Measurements from ENCODE around the gene SLC44A1.

The SLC44A1 gene

DNA sequence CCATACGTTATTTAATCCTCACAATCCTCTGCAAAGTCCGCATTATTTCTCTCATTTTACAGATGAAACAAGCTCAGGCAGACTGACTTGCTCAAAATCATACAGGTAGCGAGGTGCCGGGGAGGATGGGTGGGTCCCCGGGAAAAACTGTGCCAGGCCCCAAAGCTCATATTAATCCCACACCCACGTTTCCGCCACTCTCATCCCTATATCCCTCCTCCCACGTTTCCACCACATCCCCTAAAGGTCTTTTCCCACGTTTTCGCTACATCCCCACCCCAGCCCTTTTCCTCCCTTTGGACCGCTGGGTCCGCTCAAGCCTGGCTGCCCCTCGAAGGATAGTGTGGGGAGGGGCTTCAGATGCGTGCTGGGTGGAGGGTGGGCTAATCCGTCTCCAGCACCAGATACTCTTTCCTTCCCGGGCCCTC, 202.9 kb downstream of the SLC44A1 start:
- Histone ChIP-seq H2BK12ac (ENCODE audit: low read length) (no peak overlapping the region), H4K12ac (ENCODE audit: low read depth, low read length) (no peak overlapping the region), H3K4me1 (ENCODE audit: control insufficient read depth in 1 of 2, insufficient read depth in 2 of 2, low read length in 2 of 2) (peaks cover 2 to 6% of the 10 kb centered on the region in 2 experiments), H3K79me2 (ENCODE audit: control insufficient read depth, insufficient read depth, low read length, poor library complexity) (no peaks in the 10 kb centered on the region), H4K91ac (ENCODE audit: low read depth, low read length) (peak overlapping the region; percentile 37), H3K4me3 (ENCODE audit: low read depth, low read length) (peak overlapping the region; percentile 98), H3K18ac (ENCODE audit: low read length) (no peak overlapping the region), H3K23ac (ENCODE audit: low read length) (no peak overlapping the region), H3K9me3 (ENCODE audit: insufficient read depth, low read depth, low read length) (no peaks in the 10 kb centered on the region), H3K36me3 (ENCODE audit: control insufficient read depth in 1 of 2, insufficient read depth in 2 of 2, low read length in 2 of 2) (no peaks in the 10 kb centered on the region), H3K4ac (ENCODE audit: low read depth, low read length) (no peak overlapping the region), H4K8ac (ENCODE audit: low read depth, low read length) (peak overlapping the region; percentile 88), H2AK5ac (ENCODE audit: low read length) (no peak overlapping the region), H2BK5ac (ENCODE audit: low read depth, low read length, poor library complexity) (no peak overlapping the region), H3K79me1 (ENCODE audit: low read length) (no peaks in the 10 kb centered on the region), H3K14ac (ENCODE audit: low read length) (peak overlapping the region; percentile 18), H3K27ac (ENCODE audit: low read depth, low read length) (no peak overlapping the region), H3K9ac (ENCODE audit: low read length) (no peak overlapping the region), H3K27me3 (ENCODE audit: insufficient read depth, low read length) (no peaks in the 10 kb centered on the region), H2BK120ac (ENCODE audit: insufficient read depth, low read length, poor library complexity) (no peak overlapping the region), H2AFZ (ENCODE audit: insufficient read depth, low read length, poor library complexity) (peak overlapping the region; percentile 71), H3K4me2 (ENCODE audit: low read length) (peak overlapping the region; percentile 99)
- WGBS (ENCODE audit: extremely low coverage, insufficient coverage, insufficient read length), result no CpG with 5 or more reads among the region's 16 CpGs
- no peak for DNase-seq

DNA sequence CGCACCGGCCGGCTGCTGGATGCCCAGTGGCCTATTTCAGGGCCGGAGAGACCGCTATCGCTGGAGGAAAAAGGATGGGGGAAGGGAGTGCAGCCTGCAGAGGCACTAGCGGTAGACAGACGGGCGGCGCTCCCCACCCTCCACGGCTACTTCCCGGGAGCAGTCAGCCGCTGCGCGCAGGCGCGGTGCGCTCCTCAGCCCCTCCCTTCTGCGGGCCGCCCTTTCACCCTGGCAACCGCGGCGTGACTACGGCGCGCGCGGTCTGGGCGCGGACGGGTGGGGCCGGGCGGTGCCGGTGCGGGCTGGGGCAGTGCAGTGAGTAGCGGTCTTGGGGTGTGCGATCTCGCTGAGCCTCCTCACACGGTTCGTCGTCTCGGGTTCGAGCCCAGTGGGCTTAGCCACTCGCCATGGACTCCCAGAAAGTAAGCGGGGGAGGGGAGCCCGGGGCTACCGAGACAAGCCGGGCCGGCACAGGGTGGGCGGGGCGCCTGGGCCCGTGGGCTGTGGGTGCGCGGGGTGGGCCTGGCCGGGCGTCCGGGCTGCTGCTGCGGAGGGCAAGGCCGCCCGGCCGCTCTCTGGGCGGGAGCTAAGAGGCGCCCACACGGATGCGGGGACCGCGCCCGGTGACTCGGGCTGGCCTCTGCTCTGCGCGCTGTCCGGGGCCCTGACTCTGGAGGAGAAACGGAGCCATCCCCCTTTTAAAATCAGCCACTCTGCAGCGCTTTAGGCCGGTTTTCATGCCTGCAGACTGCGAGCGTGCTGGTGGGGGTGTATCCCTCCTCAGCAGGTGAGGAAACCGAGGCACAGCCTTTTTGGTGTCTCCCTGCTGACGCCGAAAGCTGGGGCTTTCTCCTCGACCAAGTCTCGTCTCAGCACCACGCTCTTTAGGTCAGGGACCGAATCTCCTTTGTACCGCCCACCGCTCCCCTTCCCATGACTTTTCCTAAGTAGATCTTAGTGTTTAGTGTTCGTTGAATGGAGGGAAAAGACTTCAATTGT, 203.7 kb downstream of the SLC44A1 start, which contains the start of gene FSD1L:
Gene FSD1L (plus strand): TSS at position 221 of the 999 bp plus-strand sequence. CDS start 187 bp downstream, at position 408.
- Histone ChIP-seq H2AK5ac (ENCODE audit: low read length) (no peak within 1 kb of the TSS), H3K27me3 (ENCODE audit: insufficient read depth, low read length) (no peaks in the 10 kb centered on the region), H2BK12ac (ENCODE audit: low read length) (no peak within 1 kb of the TSS), H3K18ac (ENCODE audit: low read length) (peak within 1 kb of the TSS; percentile 8), H3K9ac (ENCODE audit: low read length) (peak within 1 kb of the TSS; percentile 86), H3K79me2 (ENCODE audit: control insufficient read depth, insufficient read depth, low read length, poor library complexity) (no peaks in the 10 kb centered on the region), H2BK120ac (ENCODE audit: insufficient read depth, low read length, poor library complexity) (no peak within 1 kb of the TSS), H3K9me3 (ENCODE audit: insufficient read depth, low read depth, low read length) (no peaks in the 10 kb centered on the region), H3K23ac (ENCODE audit: low read length) (no peak within 1 kb of the TSS), H3K36me3 (ENCODE audit: control insufficient read depth in 1 of 2, insufficient read depth in 2 of 2, low read length in 2 of 2) (no peaks in the 10 kb centered on the region), H2AFZ (ENCODE audit: insufficient read depth, low read length, poor library complexity) (peak within 1 kb of the TSS; percentile 71), H2BK5ac (ENCODE audit: low read depth, low read length, poor library complexity) (no peak within 1 kb of the TSS), H3K4me1 (ENCODE audit: control insufficient read depth in 1 of 2, insufficient read depth in 2 of 2, low read length in 2 of 2) (peaks cover 2 to 6% of the 10 kb centered on the region in 2 experiments), H3K4me3 (ENCODE audit: low read depth, low read length) (peak within 1 kb of the TSS; percentile 98), H4K91ac (ENCODE audit: low read depth, low read length) (peak within 1 kb of the TSS; percentile 37), H3K4ac (ENCODE audit: low read depth, low read length) (no peak within 1 kb of the TSS), H3K4me2 (ENCODE audit: low read length) (peak within 1 kb of the TSS; percentile 99), H3K14ac (ENCODE audit: low read length) (peak within 1 kb of the TSS; percentile 18), H3K79me1 (ENCODE audit: low read length) (no peaks in the 10 kb centered on the region), H4K12ac (ENCODE audit: low read depth, low read length) (no peak within 1 kb of the TSS), H4K8ac (ENCODE audit: low read depth, low read length) (peak within 1 kb of the TSS; percentile 88), H3K27ac (ENCODE audit: low read depth, low read length) (no peak within 1 kb of the TSS)
- DNase-seq, result peak; percentile 90
- WGBS (ENCODE audit: extremely low coverage, insufficient coverage, insufficient read length), result no CpG with 5 or more reads among the region's 87 CpGs

GRCh38 chr9:105449081-105449480, 204.6 kb downstream of the SLC44A1 start:
- Histone ChIP-seq H3K79me1 (ENCODE audit: low read length) (no peaks in the 10 kb centered on the region), H3K4me1 (ENCODE audit: control insufficient read depth in 1 of 2, insufficient read depth in 2 of 2, low read length in 2 of 2) (peaks cover 2 to 6% of the 10 kb centered on the region in 2 experiments), H3K36me3 (ENCODE audit: control insufficient read depth in 1 of 2, insufficient read depth in 2 of 2, low read length in 2 of 2) (no peaks in the 10 kb centered on the region), H3K23ac (ENCODE audit: low read length) (no peak overlapping the region), H3K4me3 (ENCODE audit: low read depth, low read length) (no peak overlapping the region), H3K9me3 (ENCODE audit: insufficient read depth, low read depth, low read length) (no peaks in the 10 kb centered on the region), H3K18ac (ENCODE audit: low read length) (no peak overlapping the region), H2BK120ac (ENCODE audit: insufficient read depth, low read length, poor library complexity) (no peak overlapping the region), H3K27me3 (ENCODE audit: insufficient read depth, low read length) (no peaks in the 10 kb centered on the region), H2BK12ac (ENCODE audit: low read length) (no peak overlapping the region), H4K8ac (ENCODE audit: low read depth, low read length) (no peak overlapping the region), H3K4me2 (ENCODE audit: low read length) (no peak overlapping the region), H3K9ac (ENCODE audit: low read length) (no peak overlapping the region), H4K12ac (ENCODE audit: low read depth, low read length) (no peak overlapping the region), H3K27ac (ENCODE audit: low read depth, low read length) (no peak overlapping the region), H3K79me2 (ENCODE audit: control insufficient read depth, insufficient read depth, low read length, poor library complexity) (no peaks in the 10 kb centered on the region), H2AK5ac (ENCODE audit: low read length) (no peak overlapping the region), H2BK5ac (ENCODE audit: low read depth, low read length, poor library complexity) (no peak overlapping the region), H4K91ac (ENCODE audit: low read depth, low read length) (no peak overlapping the region), H3K4ac (ENCODE audit: low read depth, low read length) (no peak overlapping the region), H3K14ac (ENCODE audit: low read length) (no peak overlapping the region), H2AFZ (ENCODE audit: insufficient read depth, low read length, poor library complexity) (no peak overlapping the region)
- no peak for DNase-seq
- WGBS (ENCODE audit: extremely low coverage, insufficient coverage, insufficient read length), result no CpG with 5 or more reads among the region's 2 CpGs

- H3K36me3 ChIP-seq (ENCODE audit: control insufficient read depth in 1 of 2, insufficient read depth in 2 of 2, low read length in 2 of 2), result no peaks in the 10 kb centered on the region
- no peak overlapping the region for H3K23ac ChIP-seq (ENCODE audit: low read length)
- no peak overlapping the region for H2BK5ac ChIP-seq (ENCODE audit: low read depth, low read length, poor library complexity)
- H3K18ac ChIP-seq (ENCODE audit: low read length), result no peak overlapping the region
- no peak overlapping the region for H4K91ac ChIP-seq (ENCODE audit: low read depth, low read length)
- no peaks in the 10 kb centered on the region for H3K9me3 ChIP-seq (ENCODE audit: insufficient read depth, low read depth, low read length)
- H3K27me3 ChIP-seq (ENCODE audit: insufficient read depth, low read length), result no peaks in the 10 kb centered on the region
- H3K4me2 ChIP-seq (ENCODE audit: low read length), result no peak overlapping the region
- H3K14ac ChIP-seq (ENCODE audit: low read length), result no peak overlapping the region
- no peak overlapping the region for H4K12ac ChIP-seq (ENCODE audit: low read depth, low read length)
- no CpG with 5 or more reads among the region's 3 CpGs for WGBS (ENCODE audit: extremely low coverage, insufficient coverage, insufficient read length)
- no peak overlapping the region for H3K9ac ChIP-seq (ENCODE audit: low read length)
- H2BK120ac ChIP-seq (ENCODE audit: insufficient read depth, low read length, poor library complexity), result no peak overlapping the region
- H2AK5ac ChIP-seq (ENCODE audit: low read length), result no peak overlapping the region
- peaks cover 2 to 6% of the 10 kb centered on the region in 2 experiments for H3K4me1 ChIP-seq (ENCODE audit: control insufficient read depth in 1 of 2, insufficient read depth in 2 of 2, low read length in 2 of 2)
- no peak overlapping the region for H2AFZ ChIP-seq (ENCODE audit: insufficient read depth, low read length, poor library complexity)
- H3K4ac ChIP-seq (ENCODE audit: low read depth, low read length), result no peak overlapping the region
- H2BK12ac ChIP-seq (ENCODE audit: low read length), result no peak overlapping the region
- no peak overlapping the region for H3K4me3 ChIP-seq (ENCODE audit: low read depth, low read length)
- H3K79me2 ChIP-seq (ENCODE audit: control insufficient read depth, insufficient read depth, low read length, poor library complexity), result no peaks in the 10 kb centered on the region
- no peaks in the 10 kb centered on the region for H3K79me1 ChIP-seq (ENCODE audit: low read length)
- H3K27ac ChIP-seq (ENCODE audit: low read depth, low read length), result no peak overlapping the region
- DNase-seq, result no peak
- no peak overlapping the region for H4K8ac ChIP-seq (ENCODE audit: low read depth, low read length)
Observed at GRCh38 chr9:105452185-105452584, 207.7 kb downstream of the SLC44A1 start.
